ENCODE data around the gene NOS1. TPM values are rescaled to one million over a fixed set of nuclear protein-coding genes. Genes with fewer than 3 reads are reported as not detected.
A peak's percentile ranks its signal among the peaks of the same experiment; 100 is the strongest.

The NOS1 gene
- total RNA-seq, 1 experiment from 2014 or later, result not detected

GRCh38 chr12:117333331-117333881 is 28.0 kb downstream of the NOS1 start:
- Histone ChIP-seq H3K27ac (no peak overlapping the region), H3K4me3 (no peak overlapping the region), H3K36me3 (no peaks in the 10 kb centered on the region), H3K9me3 (replicated peaks) (no peaks in the 10 kb centered on the region), H3K27me3 (replicated peaks) (no peaks in the 10 kb centered on the region), H3K4me1 (replicated peaks) (peaks cover 29% of the 10 kb centered on the region)
- peak in 1 of 2 experiments; percentile 36 for DNase-seq (ENCODE audit: low read depth in 1 of 2, low spot score in 2 of 2)

DNA sequence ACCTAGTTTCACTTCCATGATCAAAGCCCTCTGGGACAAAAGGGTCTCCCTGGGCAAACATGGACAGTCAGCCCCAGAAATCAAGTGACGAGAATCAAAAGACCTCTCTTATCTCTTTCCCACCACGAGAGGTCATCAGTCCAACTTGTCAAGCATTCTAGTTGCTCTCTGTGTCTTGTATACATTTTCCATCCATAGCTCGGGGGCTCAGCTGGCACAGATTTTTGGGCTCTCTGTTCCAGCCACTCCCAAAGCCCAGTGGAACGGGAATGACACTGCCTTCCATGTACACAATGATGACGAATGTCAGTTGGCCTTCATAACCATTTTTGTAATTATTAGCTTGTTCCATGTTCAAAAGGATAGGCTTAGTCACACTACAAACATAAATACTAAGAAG is 29.7 kb downstream of the NOS1 start:
- H3K4me1 ChIP-seq (replicated peaks), result peaks cover 26% of the 10 kb centered on the region
- no peak overlapping the region for H3K4me3 ChIP-seq
- no peak for DNase-seq (ENCODE audit: low read depth in 1 of 2, low spot score in 2 of 2)
- no peaks in the 10 kb centered on the region for H3K27me3 ChIP-seq (replicated peaks)
- no peak overlapping the region for H3K27ac ChIP-seq
- H3K9me3 ChIP-seq (replicated peaks), result no peaks in the 10 kb centered on the region
- H3K36me3 ChIP-seq, result no peaks in the 10 kb centered on the region

GRCh38 chr12:117330441-117331113 is 30.8 kb downstream of the NOS1 start:
- no peaks in the 10 kb centered on the region for H3K27me3 ChIP-seq (replicated peaks)
- no peak overlapping the region for H3K27ac ChIP-seq
- peaks cover 25% of the 10 kb centered on the region for H3K4me1 ChIP-seq (replicated peaks)
- H3K4me3 ChIP-seq, result no peak overlapping the region
- no peak for DNase-seq (ENCODE audit: low read depth in 1 of 2, low spot score in 2 of 2)
- no peaks in the 10 kb centered on the region for H3K36me3 ChIP-seq
- no peaks in the 10 kb centered on the region for H3K9me3 ChIP-seq (replicated peaks)

DNA sequence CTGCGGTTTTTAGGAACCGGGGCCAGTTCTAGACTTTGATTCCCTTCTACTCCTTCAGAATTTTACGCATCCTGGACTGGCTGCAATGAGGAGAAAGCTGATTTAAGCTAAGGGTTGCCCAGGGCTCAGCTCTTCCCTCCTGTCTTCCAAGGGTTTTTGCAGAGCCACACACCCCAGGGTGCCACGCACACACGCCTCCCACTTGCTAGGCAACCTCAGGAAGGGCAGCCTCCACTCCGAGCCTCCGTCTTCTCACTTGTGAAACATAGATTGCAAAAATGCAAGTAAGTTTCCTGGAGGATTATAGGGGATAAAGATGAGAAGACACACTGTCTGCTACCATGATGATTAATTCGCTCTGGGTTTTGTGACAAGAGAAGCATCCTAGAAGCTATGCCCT is 31.7 kb downstream of the NOS1 start:
- no peak overlapping the region for H3K4me3 ChIP-seq
- no peak for DNase-seq (ENCODE audit: low read depth in 1 of 2, low spot score in 2 of 2)
- no peak overlapping the region for H3K27ac ChIP-seq
- no peaks in the 10 kb centered on the region for H3K27me3 ChIP-seq (replicated peaks)
- no peaks in the 10 kb centered on the region for H3K36me3 ChIP-seq
- H3K4me1 ChIP-seq (replicated peaks), result peaks cover 17% of the 10 kb centered on the region
- H3K9me3 ChIP-seq (replicated peaks), result no peaks in the 10 kb centered on the region

GRCh38 chr12:117328556-117329100 is 32.8 kb downstream of the NOS1 start:
- H3K27ac ChIP-seq, result no peak overlapping the region
- H3K36me3 ChIP-seq, result no peaks in the 10 kb centered on the region
- no peak overlapping the region for H3K4me3 ChIP-seq
- no peaks in the 10 kb centered on the region for H3K27me3 ChIP-seq (replicated peaks)
- H3K4me1 ChIP-seq (replicated peaks), result peaks cover 6% of the 10 kb centered on the region
- H3K9me3 ChIP-seq (replicated peaks), result no peaks in the 10 kb centered on the region
- DNase-seq (ENCODE audit: low read depth in 1 of 2, low spot score in 2 of 2), result no peak

GRCh38 chr12:117322428-117322827 is 39.0 kb downstream of the NOS1 start:
- Histone ChIP-seq H3K4me1 (replicated peaks) (peaks cover 11% of the 10 kb centered on the region), H3K9me3 (replicated peaks) (no peaks in the 10 kb centered on the region), H3K36me3 (no peaks in the 10 kb centered on the region), H3K27ac (no peak overlapping the region), H3K27me3 (replicated peaks) (no peaks in the 10 kb centered on the region), H3K4me3 (no peak overlapping the region)
- DNase-seq (ENCODE audit: low read depth in 1 of 2, low spot score in 2 of 2), result no peak

GRCh38 chr12:117321572-117321971 is 39.9 kb downstream of the NOS1 start:
- no peaks in the 10 kb centered on the region for H3K27me3 ChIP-seq (replicated peaks)
- H3K9me3 ChIP-seq (replicated peaks), result no peaks in the 10 kb centered on the region
- H3K4me1 ChIP-seq (replicated peaks), result peaks cover 11% of the 10 kb centered on the region
- no peak overlapping the region for H3K27ac ChIP-seq
- DNase-seq (ENCODE audit: low read depth in 1 of 2, low spot score in 2 of 2), result no peak
- no peaks in the 10 kb centered on the region for H3K36me3 ChIP-seq
- H3K4me3 ChIP-seq, result no peak overlapping the region

DNA sequence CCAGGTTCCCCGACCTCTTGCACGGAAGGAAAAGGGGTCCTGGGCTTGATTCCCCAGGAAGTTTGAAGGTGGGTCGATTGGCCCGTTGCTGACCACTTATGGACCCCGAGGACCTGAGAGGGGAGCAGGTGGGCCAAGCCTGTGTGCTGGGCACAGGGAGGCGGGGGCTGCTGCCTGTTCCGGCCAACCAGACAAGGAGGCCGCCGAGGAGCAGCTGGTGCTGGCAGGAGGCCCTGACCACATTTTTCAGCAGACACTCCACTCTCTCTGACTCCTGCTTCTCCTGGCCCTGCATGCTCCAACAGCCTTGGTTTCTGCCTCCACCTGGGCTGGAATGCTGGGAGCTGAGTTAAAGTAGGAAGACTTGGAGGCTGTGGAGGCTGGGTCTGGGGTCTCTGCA is 42.8 kb downstream of the NOS1 start:
- Histone ChIP-seq H3K9me3 (replicated peaks) (no peaks in the 10 kb centered on the region), H3K27ac (no peak overlapping the region), H3K4me1 (replicated peaks) (peaks cover 11% of the 10 kb centered on the region), H3K4me3 (no peak overlapping the region), H3K36me3 (no peaks in the 10 kb centered on the region), H3K27me3 (replicated peaks) (no peaks in the 10 kb centered on the region)
- no peak for DNase-seq (ENCODE audit: low read depth in 1 of 2, low spot score in 2 of 2)

- H3K4me1 ChIP-seq (replicated peaks), result peaks cover 8% of the 10 kb centered on the region
- no peaks in the 10 kb centered on the region for H3K36me3 ChIP-seq
- no peaks in the 10 kb centered on the region for H3K9me3 ChIP-seq (replicated peaks)
- H3K27ac ChIP-seq, result no peak overlapping the region
- H3K4me3 ChIP-seq, result no peak overlapping the region
- no peak for DNase-seq (ENCODE audit: low read depth in 1 of 2, low spot score in 2 of 2)
- H3K27me3 ChIP-seq (replicated peaks), result no peaks in the 10 kb centered on the region
Measured at GRCh38 chr12:117316336-117316735, 45.1 kb downstream of the NOS1 start.

DNA sequence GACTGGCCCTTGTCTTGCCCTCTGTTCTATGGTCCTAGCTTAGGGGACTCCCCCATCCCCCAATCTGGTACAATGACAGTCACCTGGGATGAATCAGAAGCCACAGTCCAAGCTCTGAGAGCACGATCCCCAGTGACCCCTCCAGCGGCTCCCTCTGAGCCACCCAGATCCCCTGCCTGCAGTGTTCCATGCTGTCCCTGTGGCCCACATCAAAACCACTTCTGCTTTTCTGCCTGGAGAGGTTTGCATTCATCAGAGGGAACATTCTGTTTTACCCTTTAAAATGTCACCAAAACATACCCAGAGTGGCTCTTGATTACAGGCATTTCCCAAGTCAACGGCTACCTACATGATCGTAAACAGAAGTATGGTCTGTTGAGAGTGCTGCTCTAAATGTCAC is 47.5 kb downstream of the NOS1 start:
- no peak overlapping the region for H3K27ac ChIP-seq
- no peaks in the 10 kb centered on the region for H3K9me3 ChIP-seq (replicated peaks)
- DNase-seq (ENCODE audit: low read depth in 1 of 2, low spot score in 2 of 2), result no peak
- H3K36me3 ChIP-seq, result no peaks in the 10 kb centered on the region
- H3K4me3 ChIP-seq, result no peak overlapping the region
- H3K4me1 ChIP-seq (replicated peaks), result peaks cover 14% of the 10 kb centered on the region
- no peaks in the 10 kb centered on the region for H3K27me3 ChIP-seq (replicated peaks)

GRCh38 chr12:117312770-117313169 is 48.7 kb downstream of the NOS1 start:
- no peak for DNase-seq (ENCODE audit: low read depth in 1 of 2, low spot score in 2 of 2)
- Histone ChIP-seq H3K4me1 (replicated peaks) (peaks cover 16% of the 10 kb centered on the region), H3K36me3 (no peaks in the 10 kb centered on the region), H3K9me3 (replicated peaks) (no peaks in the 10 kb centered on the region), H3K27me3 (replicated peaks) (no peaks in the 10 kb centered on the region), H3K27ac (no peak overlapping the region), H3K4me3 (no peak overlapping the region)

DNA sequence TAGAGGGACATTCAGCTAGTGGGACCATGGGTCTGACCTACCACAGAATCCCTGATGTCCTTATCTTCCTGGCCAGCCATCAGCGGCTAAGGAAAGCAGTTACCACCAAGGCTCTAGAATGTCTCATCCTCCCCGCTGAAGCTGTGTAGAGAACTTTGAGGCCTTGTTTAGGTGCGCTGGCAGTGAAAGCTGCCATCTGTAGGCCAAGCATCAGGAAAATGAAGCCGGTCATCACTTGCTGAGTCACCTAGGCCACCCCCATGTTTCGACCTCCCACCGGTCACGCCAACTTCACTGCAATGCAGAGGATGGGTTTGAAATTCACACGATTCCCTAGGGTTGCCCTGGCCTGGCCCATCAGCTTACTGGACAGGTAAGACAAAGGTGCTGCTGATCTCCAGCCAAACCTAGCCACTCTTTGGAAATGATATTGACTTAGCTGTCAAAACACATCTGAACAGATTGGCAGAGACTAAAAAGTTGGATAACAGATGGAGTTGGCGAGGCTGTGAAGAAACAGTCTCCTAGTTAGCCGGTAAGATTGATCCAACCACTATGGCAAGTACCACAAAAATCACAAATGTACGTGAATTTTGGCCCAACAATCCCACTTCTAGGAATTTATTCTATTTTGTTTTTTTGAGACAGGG is 52.0 kb downstream of the NOS1 start:
- no peak overlapping the region for H3K4me3 ChIP-seq
- no peaks in the 10 kb centered on the region for H3K27me3 ChIP-seq (replicated peaks)
- peak overlapping the region; percentile 53 for H3K27ac ChIP-seq
- no peaks in the 10 kb centered on the region for H3K36me3 ChIP-seq
- H3K4me1 ChIP-seq (replicated peaks), result peaks cover 14% of the 10 kb centered on the region
- no peaks in the 10 kb centered on the region for H3K9me3 ChIP-seq (replicated peaks)
- peak; percentile 59 to 71 for DNase-seq (ENCODE audit: low read depth in 1 of 2, low spot score in 2 of 2)

- Histone ChIP-seq H3K36me3 (no peaks in the 10 kb centered on the region), H3K27ac (peak overlapping the region; percentile 86), H3K4me1 (replicated peaks) (peaks cover 43% of the 10 kb centered on the region), H3K4me3 (no peak overlapping the region), H3K9me3 (replicated peaks) (no peaks in the 10 kb centered on the region; the same call in 1 of the 2 replicates), H3K27me3 (replicated peaks) (no peaks in the 10 kb centered on the region)
- peak; percentile 86 to 96 for DNase-seq (ENCODE audit: low read depth in 1 of 2, low spot score in 2 of 2)
Measured at GRCh38 chr12:117300174-117300573, 61.3 kb downstream of the NOS1 start.

DNA sequence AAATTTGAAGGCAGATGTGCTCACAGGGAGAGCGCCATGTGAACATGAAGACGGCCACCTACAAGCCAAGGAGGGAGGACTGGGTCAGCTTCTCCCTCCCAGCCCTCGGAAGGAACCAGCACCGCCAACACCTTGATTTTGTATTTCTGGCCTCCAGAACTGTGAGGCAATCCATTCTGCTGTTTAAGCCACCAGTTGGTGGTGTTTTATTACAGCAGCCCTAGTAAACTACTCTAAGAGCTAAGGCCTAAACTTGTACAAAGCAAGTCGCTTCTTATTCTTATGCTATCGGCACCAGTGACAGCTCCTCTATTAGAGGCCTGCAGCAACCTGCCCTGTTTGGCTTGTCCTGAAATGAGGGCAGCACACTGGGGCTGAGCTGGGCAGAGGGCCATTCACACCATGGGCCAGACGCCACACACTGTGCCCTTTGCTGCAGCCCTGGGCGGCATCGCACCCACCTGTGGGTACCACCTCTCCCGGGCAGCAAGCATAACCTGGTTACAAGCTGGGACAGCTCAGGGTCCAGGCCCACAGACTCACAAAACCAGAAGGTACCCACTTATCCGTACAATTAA is 62.7 kb downstream of the NOS1 start:
- H3K36me3 ChIP-seq, result no peaks in the 10 kb centered on the region
- H3K27ac ChIP-seq, result peak overlapping the region; percentile 86; the same call in 1 of the 2 replicates
- H3K9me3 ChIP-seq (replicated peaks), result no peaks in the 10 kb centered on the region; the same call in 1 of the 2 replicates
- no peak for DNase-seq (ENCODE audit: low read depth in 1 of 2, low spot score in 2 of 2)
- peaks cover 49% of the 10 kb centered on the region for H3K4me1 ChIP-seq (replicated peaks)
- no peaks in the 10 kb centered on the region for H3K27me3 ChIP-seq (replicated peaks)
- H3K4me3 ChIP-seq, result no peak overlapping the region
